ENCODE results near the gene BCL3. TPM values are rescaled to one million over a fixed set of nuclear protein-coding genes. Genes with fewer than 3 reads are reported as not detected.

The BCL3 gene
- total and polyA plus RNA-seq, 2 experiments from 2014 or later: 1.4 to 4.1 TPM

- TF ChIP-seq, protein P1, sequence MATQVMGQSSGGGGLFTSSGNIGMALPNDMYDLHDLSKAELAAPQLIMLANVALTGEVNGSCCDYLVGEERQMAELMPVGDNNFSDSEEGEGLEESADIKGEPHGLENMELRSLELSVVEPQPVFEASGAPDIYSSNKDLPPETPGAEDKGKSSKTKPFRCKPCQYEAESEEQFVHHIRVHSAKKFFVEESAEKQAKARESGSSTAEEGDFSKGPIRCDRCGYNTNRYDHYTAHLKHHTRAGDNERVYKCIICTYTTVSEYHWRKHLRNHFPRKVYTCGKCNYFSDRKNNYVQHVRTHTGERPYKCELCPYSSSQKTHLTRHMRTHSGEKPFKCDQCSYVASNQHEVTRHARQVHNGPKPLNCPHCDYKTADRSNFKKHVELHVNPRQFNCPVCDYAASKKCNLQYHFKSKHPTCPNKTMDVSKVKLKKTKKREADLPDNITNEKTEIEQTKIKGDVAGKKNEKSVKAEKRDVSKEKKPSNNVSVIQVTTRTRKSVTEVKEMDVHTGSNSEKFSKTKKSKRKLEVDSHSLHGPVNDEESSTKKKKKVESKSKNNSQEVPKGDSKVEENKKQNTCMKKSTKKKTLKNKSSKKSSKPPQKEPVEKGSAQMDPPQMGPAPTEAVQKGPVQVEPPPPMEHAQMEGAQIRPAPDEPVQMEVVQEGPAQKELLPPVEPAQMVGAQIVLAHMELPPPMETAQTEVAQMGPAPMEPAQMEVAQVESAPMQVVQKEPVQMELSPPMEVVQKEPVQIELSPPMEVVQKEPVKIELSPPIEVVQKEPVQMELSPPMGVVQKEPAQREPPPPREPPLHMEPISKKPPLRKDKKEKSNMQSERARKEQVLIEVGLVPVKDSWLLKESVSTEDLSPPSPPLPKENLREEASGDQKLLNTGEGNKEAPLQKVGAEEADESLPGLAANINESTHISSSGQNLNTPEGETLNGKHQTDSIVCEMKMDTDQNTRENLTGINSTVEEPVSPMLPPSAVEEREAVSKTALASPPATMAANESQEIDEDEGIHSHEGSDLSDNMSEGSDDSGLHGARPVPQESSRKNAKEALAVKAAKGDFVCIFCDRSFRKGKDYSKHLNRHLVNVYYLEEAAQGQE (IDR thresholded peaks at IDR 0.05; ENCODE audit: unreplicated experiment): no peak
- no peak for TF ChIP-seq NANOG (IDR thresholded peaks at IDR 0.05; ENCODE audit: borderline replicate concordance)
- no peak for TF ChIP-seq ZNF114 (CRISPR knock-in tag; IDR thresholded peaks at IDR 0.05)
- no peak for TF ChIP-seq STAT1 (IDR thresholded peaks at IDR 0.05; ENCODE audit: unreplicated experiment)
- TF ChIP-seq, protein P2, sequence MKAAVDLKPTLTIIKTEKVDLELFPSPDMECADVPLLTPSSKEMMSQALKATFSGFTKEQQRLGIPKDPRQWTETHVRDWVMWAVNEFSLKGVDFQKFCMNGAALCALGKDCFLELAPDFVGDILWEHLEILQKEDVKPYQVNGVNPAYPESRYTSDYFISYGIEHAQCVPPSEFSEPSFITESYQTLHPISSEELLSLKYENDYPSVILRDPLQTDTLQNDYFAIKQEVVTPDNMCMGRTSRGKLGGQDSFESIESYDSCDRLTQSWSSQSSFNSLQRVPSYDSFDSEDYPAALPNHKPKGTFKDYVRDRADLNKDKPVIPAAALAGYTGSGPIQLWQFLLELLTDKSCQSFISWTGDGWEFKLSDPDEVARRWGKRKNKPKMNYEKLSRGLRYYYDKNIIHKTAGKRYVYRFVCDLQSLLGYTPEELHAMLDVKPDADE (IDR thresholded peaks at IDR 0.05): no peak
- no peak for TF ChIP-seq POLR2AphosphoS5 (IDR thresholded peaks at IDR 0.05; ENCODE audit: low read depth)
- TF ChIP-seq CREB1 (CRISPR knock-in tag; IDR thresholded peaks at IDR 0.05; ENCODE audit: low read depth): no peak
- no peak for TF ChIP-seq ZNF331 (CRISPR knock-in tag; IDR thresholded peaks at IDR 0.05; ENCODE audit: low read depth)
Observed at GRCh38 chr19:44712864-44713515, 35.5 kb upstream of the BCL3 start (continued).

- peaks cover 8% of the 10 kb centered on the region for H3K4me1 Mint-ChIP-seq
- TF ChIP-seq CREB1 (CRISPR knock-in tag; IDR thresholded peaks at IDR 0.05; ENCODE audit: low read depth): no peak
- TF ChIP-seq, protein P1 (IDR thresholded peaks at IDR 0.05; ENCODE audit: unreplicated experiment): no peak
- TF ChIP-seq, protein P2 (IDR thresholded peaks at IDR 0.05): no peak
- no peak for TF ChIP-seq ZNF114 (CRISPR knock-in tag; IDR thresholded peaks at IDR 0.05)
- no peak for TF ChIP-seq JUNB (IDR thresholded peaks at IDR 0.05; ENCODE audit: unreplicated experiment)
- no peak for TF ChIP-seq POLR2AphosphoS5 (IDR thresholded peaks at IDR 0.05; ENCODE audit: low read depth)
- no peak for TF ChIP-seq NANOG (IDR thresholded peaks at IDR 0.05; ENCODE audit: borderline replicate concordance)
- TF ChIP-seq, protein P3, sequence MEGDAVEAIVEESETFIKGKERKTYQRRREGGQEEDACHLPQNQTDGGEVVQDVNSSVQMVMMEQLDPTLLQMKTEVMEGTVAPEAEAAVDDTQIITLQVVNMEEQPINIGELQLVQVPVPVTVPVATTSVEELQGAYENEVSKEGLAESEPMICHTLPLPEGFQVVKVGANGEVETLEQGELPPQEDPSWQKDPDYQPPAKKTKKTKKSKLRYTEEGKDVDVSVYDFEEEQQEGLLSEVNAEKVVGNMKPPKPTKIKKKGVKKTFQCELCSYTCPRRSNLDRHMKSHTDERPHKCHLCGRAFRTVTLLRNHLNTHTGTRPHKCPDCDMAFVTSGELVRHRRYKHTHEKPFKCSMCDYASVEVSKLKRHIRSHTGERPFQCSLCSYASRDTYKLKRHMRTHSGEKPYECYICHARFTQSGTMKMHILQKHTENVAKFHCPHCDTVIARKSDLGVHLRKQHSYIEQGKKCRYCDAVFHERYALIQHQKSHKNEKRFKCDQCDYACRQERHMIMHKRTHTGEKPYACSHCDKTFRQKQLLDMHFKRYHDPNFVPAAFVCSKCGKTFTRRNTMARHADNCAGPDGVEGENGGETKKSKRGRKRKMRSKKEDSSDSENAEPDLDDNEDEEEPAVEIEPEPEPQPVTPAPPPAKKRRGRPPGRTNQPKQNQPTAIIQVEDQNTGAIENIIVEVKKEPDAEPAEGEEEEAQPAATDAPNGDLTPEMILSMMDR (conservative IDR thresholded peaks at IDR 0.05; ENCODE audit: low read depth in 2 of 2): no peak
- no peak for TF ChIP-seq ZNF331 (CRISPR knock-in tag; IDR thresholded peaks at IDR 0.05; ENCODE audit: low read depth)
- TF ChIP-seq STAT1 (IDR thresholded peaks at IDR 0.05; ENCODE audit: unreplicated experiment): no peak
Observed at GRCh38 chr19:44714597-44715169, 33.8 kb upstream of the BCL3 start.

More at GRCh38 chr19:44714597-44715169, 33.8 kb upstream of the BCL3 start:
- ATAC-seq (no peak), DNase-seq (ENCODE audit: low spot score) (no peak)
- Histone ChIP-seq H2AFZ (no peak overlapping the region), H3K36me3 (ENCODE audit: insufficient read depth) (no peaks in the 10 kb centered on the region; the same call in 1 of the 2 replicates), H3K79me2 (replicated peaks; ENCODE audit: insufficient read depth) (no peaks in the 10 kb centered on the region), H3K9me2 (ENCODE audit: insufficient read depth) (no peaks in the 10 kb centered on the region), H4K20me1 (replicated peaks; ENCODE audit: insufficient read depth) (no peaks in the 10 kb centered on the region), H3K27ac (ENCODE audit: low read depth) (no peak overlapping the region), H3K4me2 (no peak overlapping the region), H3K4me3 (no peak overlapping the region), H3F3A (replicated peaks; ENCODE audit: low read depth) (no peaks in the 10 kb centered on the region), H3K27me3 (ENCODE audit: insufficient read depth) (no peaks in the 10 kb centered on the region), H3K4me1 (ENCODE audit: insufficient read depth) (peaks cover 7% of the 10 kb centered on the region)
- Mint-ChIP-seq H3K27ac (no peak overlapping the region), H3K4me3 (no peak overlapping the region), H3K36me3 (ENCODE audit: low read depth) (peaks cover 22% of the 10 kb centered on the region), H3K27me3 (ENCODE audit: insufficient read depth, low read depth, poor library complexity) (peaks cover 13% of the 10 kb centered on the region), H3K9me3 (peaks cover 24% of the 10 kb centered on the region)

Measured in GM23338 (cell line).